Activated CD4-positive, alpha-beta memory T cell treated with anti-CD3 and anti-CD28 coated beads, Interleukin-2, amount 10 ng/mL, durations not matched to agents 7 days and 5 days (primary cell): ENCODE results near the gene OR5AR1. TPM values are rescaled to one million over a fixed set of nuclear protein-coding genes. Genes with fewer than 3 reads are reported as not detected.

ENCODE experiments used
- CTCF ChIA-PET: fragments of 350-600 bp; sonication (Branson Sonifier 250); formaldehyde crosslinking; loops from one replicate; lab custom pipeline; 2021; ENCODE audit warnings: antibody characterized with exemption, inconsistent platforms; lab: Charles Lee
- POLR2A ChIA-PET: fragments of 350-600 bp; sonication (Branson Sonifier 250); formaldehyde crosslinking; loops from one replicate; lab custom pipeline; 2021; ENCODE audit warnings: antibody characterized with exemption; lab: Charles Lee
- DNase-seq: peaks from one replicate; pipeline ENCODE4 v3.0.0-alpha.2; 2020
- H3K27ac Mint-ChIP-seq: one replicate; pipeline ENCODE4 v1.8.0; 2021; ENCODE audit warnings: mild to moderate bottlenecking, mixed read lengths
- H3K27me3 Mint-ChIP-seq: one replicate; pipeline ENCODE4 v1.8.0; 2021; ENCODE audit warnings: mixed read lengths
- H3K36me3 Mint-ChIP-seq: one replicate; pipeline ENCODE4 v1.8.0; 2021; ENCODE audit warnings: low read depth, mixed read lengths
- H3K4me1 Mint-ChIP-seq: one replicate; pipeline ENCODE4 v1.8.0; 2021; ENCODE audit warnings: mixed read lengths
- H3K4me3 Mint-ChIP-seq: one replicate; pipeline ENCODE4 v1.8.0; 2021; ENCODE audit warnings: mild to moderate bottlenecking, mixed read lengths
- H3K9me3 Mint-ChIP-seq: one replicate; pipeline ENCODE4 v1.8.0; 2021; ENCODE audit warnings: mixed read lengths
- total RNA-seq, 2 experiments: library from RNA; stranded (reverse); gene quantifications; one replicate each; pipeline ENCODE4 v1.2.3, GENCODE V29; 2021

OR5AR1 gene
- total RNA-seq, 2 experiments from 2014 or later: not detected

DNA sequence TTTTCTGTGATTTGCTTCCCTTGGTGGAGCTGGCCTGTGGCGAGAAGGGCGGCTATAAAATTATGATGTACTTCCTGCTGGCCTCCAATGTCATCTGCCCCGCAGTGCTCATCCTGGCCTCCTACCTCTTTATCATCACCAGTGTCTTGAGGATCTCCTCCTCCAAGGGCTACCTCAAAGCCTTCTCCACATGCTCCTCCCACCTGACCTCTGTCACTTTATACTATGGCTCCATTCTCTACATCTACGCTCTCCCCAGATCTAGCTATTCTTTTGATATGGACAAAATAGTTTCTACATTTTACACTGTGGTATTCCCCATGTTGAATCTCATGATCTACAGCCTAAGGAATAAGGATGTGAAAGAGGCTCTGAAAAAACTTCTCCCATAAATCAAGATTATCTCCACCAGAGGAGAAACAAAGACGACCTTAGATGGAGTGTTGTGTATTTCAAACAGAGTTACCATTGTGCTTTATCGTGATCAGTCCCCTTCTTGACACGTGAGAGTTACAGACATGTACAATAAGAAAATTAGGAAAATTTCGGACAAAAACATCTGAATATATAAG is 37.5 kb downstream of the OR5AR1 start:
- Mint-ChIP-seq H3K9me3 (peaks cover 17% of the 10 kb centered on the region), H3K4me3 (no peak overlapping the region), H3K27me3 (no peaks in the 10 kb centered on the region), H3K4me1 (no peaks in the 10 kb centered on the region), H3K27ac (no peak overlapping the region), H3K36me3 (no peaks in the 10 kb centered on the region)
- DNase-seq: no peak
- POLR2A ChIA-PET: no interaction called here
- CTCF ChIA-PET: no interaction called here

GRCh38 chr11:56705784-56706396 is 42.4 kb downstream of the OR5AR1 start:
- ChIA-PET CTCF (no interaction called here), POLR2A (no interaction called here)
- DNase-seq: no peak
- peaks cover 14% of the 10 kb centered on the region for H3K9me3 Mint-ChIP-seq
- no peaks in the 10 kb centered on the region for H3K27me3 Mint-ChIP-seq
- H3K36me3 Mint-ChIP-seq: no peaks in the 10 kb centered on the region
- H3K4me1 Mint-ChIP-seq: no peaks in the 10 kb centered on the region
- H3K4me3 Mint-ChIP-seq: no peak overlapping the region
- H3K27ac Mint-ChIP-seq: no peak overlapping the region

DNA sequence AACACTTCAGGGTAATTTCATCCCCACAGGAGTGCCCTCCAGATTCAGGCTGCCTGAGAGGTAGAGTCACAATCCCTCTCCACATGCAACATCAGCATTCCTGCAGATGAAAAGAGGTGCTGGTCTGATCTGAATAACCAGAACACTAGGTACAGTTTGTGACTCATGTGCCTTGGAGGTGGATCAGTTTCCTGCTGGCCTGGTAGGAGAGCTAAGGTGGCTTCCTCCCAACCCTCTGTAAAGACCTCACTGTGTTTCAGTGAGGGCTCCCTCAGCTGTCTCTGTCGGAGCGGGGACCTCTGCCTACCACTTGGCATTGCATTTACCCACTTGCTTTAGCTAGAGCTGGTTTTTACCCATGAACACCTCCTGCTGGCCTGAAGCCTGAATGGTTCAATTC is 43.0 kb downstream of the OR5AR1 start:
- H3K27me3 Mint-ChIP-seq: no peaks in the 10 kb centered on the region
- H3K36me3 Mint-ChIP-seq: no peaks in the 10 kb centered on the region
- DNase-seq: no peak
- H3K27ac Mint-ChIP-seq: no peak overlapping the region
- CTCF ChIA-PET: no interaction called here
- POLR2A ChIA-PET: no interaction called here
- peaks cover 16% of the 10 kb centered on the region for H3K9me3 Mint-ChIP-seq
- H3K4me1 Mint-ChIP-seq: no peaks in the 10 kb centered on the region
- no peak overlapping the region for H3K4me3 Mint-ChIP-seq

DNA sequence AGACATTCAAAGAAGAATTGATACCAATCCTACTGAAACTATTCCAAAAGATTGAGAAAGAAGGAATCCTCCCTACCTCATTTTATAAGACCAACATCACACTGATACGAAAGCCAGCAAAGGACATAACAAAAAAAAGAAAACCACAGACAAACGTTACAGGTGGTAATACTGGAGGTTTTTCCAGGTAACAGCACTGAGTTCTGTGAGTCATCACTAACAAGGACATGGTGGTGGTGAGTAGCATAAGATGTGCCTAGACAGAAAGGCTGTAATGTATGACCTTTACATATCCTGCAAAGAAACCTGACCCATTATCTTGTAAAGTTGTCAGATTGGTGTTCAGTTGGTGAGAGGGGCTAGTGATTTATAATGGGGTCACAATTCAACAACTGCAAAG is 50.7 kb downstream of the OR5AR1 start:
- Mint-ChIP-seq H3K27ac (no peak overlapping the region), H3K9me3 (peaks cover 23% of the 10 kb centered on the region), H3K36me3 (no peaks in the 10 kb centered on the region), H3K27me3 (no peaks in the 10 kb centered on the region), H3K4me3 (no peak overlapping the region), H3K4me1 (no peaks in the 10 kb centered on the region)
- DNase-seq: no peak
- CTCF ChIA-PET: no interaction called here
- POLR2A ChIA-PET: no interaction called here

Other genes with a start within 250 kb of the OR5AR1 start
- gene OR5M3, start 190.3 kb upstream of the OR5AR1 start, total RNA-seq: not detected
- not detected for gene OR5M8, start 172.3 kb upstream of the OR5AR1 start, total RNA-seq
- gene OR5M11, start 120.4 kb upstream of the OR5AR1 start, total RNA-seq: not detected
- not detected for gene OR5M10, start 86.0 kb upstream of the OR5AR1 start, total RNA-seq
- gene OR5M1, start 48.8 kb upstream of the OR5AR1 start, total RNA-seq: not detected
- not detected for gene OR5AP2, start 21.2 kb upstream of the OR5AR1 start, total RNA-seq
- gene OR9G1, start 35.4 kb downstream of the OR5AR1 start, total RNA-seq: not detected
- not detected for gene OR9G4, start 85.0 kb downstream of the OR5AR1 start, total RNA-seq